NOMO-1 treated with dmso at 0.1 percent for 144 hours (cell line): ENCODE data around the gene TFDP2.
"Not testable (repeated sequence)": the region's sequence is repeated elsewhere in the genome, so short reads cannot be mapped to it uniquely, and the experiment has no call there.

Source experiments
- DNase-seq: peaks from one replicate; lab custom pipeline; 2025; ENCODE audit not compliant: unreplicated experiment; lab: John Stamatoyannopoulos, UW

Gene TFDP2

DNA sequence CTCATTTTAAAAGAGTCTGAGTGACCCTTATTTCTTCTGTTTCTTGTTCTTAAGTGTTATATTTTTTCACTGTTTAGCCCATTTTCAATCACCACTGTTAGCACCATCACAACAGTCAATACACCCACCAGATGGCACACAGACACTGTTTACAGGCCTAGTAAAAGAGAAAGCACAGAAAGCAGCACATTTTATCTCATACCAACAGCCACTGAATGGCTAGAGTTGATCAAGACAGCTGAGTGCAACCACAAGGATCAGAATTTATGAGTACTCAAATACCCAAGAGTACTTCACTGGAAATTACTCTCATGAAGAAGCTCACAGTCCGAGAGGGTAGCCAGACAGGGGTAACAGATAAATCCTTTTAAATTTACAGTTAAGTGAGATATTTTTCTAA, 127.0 kb downstream of the TFDP2 start:
- DNase-seq, result no peak

DNA sequence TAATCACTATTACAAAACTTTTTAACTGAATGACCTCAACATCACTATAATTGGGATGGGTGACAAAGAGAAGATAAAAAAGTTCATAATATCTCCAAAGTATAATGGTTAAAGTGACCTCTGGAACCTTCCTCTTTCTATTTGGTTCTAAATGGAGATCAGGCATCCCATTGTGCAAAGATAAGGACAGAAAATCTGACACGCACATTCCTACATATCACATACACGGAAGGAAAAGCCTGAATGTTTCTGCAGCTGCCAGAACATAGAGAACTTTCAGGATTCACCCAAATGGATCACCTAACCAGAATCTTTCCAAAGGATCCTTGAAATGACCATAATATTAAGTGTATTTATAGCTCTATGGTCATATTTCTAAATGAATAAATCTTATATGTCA, 128.2 kb downstream of the TFDP2 start:
- DNase-seq, result no peak

DNA sequence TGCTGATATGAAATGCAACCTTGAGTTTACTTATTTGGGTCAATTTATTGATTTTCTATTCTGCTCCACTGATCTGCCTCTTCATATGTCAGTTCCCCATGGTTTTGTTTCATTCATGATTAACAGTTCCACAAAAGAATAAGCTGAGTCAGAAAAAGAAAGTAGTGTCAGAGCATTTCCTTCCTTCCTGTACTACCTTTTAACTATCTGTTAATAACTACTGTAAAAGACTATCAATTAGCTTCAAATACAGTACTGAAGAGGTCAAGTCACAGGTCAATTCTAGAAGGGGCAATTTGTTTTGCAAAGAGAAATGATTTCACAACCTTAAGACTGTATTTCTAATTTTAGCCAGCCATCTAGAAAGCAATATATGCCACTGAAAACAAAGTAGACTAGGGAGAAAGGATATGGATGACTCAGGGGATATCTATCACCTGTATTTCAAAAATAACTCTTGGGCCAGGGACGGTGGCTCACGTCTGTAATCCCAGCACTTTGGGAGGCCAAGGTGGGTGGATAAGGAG, 129.5 kb downstream of the TFDP2 start:
- DNase-seq, result no peak

DNA sequence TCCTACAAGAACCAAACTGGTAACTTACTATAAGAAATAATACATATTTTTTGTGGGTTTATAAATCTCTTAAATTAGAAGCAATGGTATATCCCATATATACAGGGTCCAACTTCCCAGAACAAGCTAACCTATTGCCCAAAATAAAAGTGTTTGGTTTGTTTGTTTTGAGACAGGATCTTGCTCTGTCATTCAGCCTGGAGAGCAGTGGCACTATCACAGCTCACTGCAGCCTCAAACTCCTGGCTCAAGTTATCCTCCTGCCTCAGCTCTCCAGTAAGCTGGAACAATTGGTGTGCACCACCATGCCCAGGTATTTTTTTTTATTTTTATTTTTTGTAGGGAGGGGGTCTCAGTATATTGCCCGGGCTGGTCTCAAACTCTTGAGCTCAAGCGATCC, 135.4 kb downstream of the TFDP2 start:
- no peak for DNase-seq

DNA sequence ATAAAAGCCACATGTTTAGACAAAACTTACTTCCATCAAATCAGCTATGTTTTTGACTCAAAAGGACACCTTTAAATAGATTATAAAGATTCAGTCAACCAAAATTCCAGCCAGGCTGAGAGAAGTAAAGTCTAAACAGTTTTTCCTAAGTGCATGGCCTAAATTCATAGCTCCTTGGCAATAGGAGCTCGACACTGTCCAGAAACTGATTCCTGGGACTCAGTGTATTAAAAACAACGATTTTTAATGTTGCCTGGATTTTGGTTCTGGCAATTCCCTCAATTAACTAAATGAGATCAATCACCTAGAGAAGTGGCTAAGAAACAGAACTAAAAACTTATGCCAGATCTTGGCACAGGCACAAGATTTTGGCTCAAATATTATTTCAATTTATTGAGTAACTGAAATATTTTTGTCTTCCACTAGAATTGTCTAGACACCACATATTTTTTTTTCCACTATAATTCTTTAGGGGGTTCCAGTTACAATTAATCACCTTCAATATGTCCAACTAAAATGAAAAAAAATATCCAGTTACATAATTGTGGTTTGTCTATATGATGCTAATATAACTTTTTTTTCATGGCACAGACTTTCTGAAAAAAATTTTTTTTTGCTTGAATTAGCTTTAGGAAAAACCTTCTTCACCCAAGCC, 135.9 kb downstream of the TFDP2 start:
- no peak for DNase-seq

DNA sequence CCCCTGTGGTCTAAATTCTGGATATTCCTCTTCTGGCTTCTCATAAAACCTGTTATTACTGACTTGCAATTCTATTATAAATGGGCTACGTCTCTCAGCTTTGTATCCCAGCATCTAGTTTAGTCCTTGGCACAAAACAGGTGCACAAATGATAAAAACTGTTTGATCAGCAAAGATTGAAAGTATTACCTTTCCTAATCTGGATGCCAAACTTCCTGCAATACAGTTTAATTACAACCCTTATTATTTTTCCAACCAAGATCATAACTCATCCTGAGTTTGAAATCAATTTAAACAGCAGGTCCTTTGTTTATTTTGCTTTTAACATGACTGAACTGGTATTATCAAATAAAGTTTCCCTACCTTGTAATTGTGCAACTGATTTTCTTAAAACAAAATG, 140.3 kb downstream of the TFDP2 start:
- DNase-seq, result no peak

DNA sequence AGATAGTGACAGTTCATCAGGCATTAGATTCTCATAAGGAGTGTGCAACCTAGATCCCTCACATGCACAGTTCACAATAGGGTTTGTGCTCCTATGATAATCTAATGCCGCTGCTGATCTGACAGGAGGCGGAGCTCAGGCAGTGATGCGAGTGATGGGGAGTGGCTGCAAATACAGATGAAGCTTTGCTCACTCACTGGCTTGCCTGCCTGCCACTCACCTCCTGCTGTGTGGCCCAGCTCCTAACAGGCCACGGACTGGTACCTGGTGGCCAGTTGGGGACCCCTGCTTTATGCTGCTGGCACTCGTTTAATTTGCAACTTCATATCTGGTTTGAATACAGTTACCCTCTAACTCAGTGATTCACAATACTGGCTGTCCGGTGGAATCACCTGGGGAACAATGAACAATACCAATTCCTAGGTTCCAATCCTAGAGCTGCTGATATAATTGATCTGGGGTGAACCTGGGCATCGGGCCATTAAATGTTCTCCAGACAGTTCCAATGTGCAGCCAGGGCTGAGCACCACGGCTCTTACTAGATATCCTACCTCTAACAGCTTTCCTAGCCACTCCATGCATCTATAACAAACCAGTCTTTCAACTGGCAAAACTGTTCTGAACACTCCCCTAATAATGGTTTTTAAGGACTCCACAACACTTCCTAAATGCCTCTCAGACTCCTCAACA, 141.5 kb downstream of the TFDP2 start:
- no peak for DNase-seq

DNA sequence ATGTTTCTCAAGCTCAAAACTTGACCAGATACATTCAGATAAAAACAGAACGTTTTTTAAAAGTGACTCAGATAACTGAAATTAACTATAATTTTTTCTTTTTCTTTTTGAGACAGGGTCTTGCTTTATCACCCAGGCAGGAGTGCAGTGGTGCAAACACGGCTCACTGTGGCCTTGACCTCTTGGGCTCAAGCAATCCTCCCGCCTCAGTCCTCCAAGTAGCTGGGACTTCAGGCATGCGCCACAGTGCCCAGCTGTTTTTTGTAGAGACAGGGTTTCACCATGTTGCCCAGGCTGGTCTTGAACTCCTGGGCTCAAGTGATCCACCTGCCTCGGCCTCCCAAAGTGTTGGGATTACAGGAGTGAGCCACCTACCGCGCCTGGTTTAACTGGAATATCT, 144.4 kb downstream of the TFDP2 start:
- DNase-seq, result not testable (repeated sequence)

DNA sequence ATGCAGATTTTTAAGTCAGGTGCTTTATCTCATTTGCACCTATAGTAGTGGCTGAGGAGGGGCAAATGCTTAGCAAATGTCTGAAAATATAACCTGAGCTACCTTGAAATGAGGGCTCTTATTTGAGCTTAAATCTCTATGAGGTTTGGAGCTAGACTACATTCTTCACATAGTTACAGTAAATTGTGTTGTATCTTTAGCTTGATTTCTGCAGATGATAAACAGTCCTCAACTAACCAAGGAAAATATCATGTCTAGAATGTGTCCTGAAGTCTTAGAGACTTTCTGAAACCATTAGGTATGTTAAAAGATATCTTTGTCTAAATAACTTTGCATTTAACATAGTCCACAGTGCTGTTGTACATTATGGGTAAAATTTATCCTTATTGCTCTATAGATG, 145.3 kb downstream of the TFDP2 start:
- no peak for DNase-seq

DNA sequence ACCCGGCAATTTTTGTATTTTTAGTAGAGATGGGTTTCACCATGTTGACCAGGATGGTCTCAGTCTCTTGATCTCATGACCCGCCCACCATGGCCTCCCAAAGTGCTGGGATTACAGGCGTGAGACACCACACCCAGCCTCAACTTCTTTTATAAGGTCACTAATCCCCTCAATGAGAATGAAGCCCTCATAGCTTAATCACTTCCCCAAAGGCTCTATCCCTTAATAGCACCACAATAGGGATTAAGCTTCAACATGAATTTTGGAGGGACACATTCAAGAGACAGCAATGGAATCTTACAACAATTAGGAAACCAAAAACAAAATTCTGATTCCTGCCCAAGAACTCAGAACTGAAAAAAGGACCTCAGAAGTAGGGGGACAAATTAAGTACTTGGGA, 146.1 kb downstream of the TFDP2 start:
- no peak for DNase-seq

DNA sequence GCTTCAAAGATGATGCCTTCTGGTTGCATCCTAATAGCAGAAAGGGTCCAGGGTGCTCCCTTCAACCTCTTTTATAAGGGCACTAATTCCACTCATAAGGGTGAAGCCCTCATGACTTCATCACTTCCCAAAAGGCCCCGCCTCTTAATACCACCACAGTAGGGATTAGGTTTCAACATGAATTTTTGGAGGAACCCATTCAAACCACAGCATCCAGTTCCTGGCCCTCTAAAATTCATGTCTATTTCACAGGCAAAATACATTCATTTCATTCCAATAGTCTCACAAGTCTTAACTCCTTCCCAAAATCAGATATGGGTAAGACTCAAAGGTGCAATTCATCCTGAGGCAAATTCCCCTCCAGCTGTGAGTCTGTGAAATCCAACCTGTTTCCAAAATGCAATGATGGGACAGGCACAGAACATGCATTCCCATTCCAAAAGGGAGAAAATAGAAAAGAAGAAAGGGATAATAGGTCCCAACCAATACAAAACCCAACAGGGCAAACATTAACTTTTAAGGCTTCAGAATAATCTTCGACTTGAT, 148.9 kb downstream of the TFDP2 start:
- no peak for DNase-seq

DNA sequence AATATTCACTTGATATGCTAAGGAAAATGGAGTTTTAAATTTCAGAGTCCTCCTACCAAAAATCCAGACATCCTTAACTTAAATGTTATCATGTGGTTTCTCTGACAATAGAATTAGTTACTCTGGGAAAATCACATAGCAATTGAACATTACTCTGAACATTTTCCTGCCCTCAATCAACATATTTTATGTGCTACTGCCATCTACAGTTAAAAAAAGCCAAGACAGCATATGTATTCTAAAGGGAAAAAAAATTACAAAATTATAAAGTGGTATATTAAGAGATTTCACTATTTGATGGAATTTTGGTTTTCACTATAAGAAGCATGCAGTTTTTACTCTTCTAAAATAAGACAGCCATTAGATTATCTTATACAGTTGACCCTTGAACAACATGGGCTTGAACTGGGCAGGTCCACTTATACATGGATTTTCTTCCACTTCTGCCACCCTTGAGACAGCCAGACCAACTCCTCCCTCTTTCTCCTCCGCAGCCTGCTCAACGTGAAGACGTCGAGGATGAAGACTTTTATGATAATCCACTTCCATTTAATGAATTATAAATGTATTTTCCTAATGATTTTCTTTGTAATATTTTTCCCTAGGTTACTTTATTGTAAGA, 150.6 kb downstream of the TFDP2 start:
- DNase-seq, result no peak

DNA sequence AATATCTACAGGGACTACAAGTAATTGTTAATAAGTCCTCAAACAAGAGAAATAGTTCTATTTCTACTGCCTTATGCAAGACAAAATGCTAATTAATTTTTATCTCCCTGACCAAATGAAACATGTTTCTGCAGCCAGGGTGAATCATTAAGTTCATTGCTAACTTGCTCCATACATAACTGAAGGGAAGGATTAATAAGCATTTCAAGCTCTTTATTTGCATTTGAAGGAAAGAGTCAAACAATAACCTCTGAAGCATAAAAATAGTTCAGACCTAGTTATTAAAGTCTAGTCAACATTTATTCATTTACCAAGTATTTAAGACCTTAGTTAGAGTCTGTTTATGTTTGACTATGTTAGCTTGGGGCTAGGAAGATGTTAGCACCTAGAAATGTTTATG, 152.9 kb downstream of the TFDP2 start:
- no peak for DNase-seq

DNA sequence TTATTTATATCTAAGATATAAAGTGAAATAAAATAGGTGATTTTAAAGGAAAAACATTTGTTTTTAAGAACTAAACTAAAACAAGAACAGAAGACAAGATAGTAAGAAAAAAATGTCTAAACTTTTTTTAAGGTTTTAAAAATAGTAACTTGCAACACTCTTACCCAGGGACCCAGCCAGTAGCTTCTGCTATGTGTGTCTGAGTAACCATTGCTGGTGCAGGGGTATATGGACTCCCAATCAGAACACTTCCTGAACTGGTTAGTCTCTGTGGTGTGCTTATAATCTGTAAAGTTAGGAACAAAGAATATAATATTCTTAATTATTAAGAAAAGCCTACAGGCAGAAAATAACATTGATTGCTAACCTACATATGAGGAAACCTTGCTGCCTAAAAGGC, 154.5 kb downstream of the TFDP2 start:
- DNase-seq, result no peak

DNA sequence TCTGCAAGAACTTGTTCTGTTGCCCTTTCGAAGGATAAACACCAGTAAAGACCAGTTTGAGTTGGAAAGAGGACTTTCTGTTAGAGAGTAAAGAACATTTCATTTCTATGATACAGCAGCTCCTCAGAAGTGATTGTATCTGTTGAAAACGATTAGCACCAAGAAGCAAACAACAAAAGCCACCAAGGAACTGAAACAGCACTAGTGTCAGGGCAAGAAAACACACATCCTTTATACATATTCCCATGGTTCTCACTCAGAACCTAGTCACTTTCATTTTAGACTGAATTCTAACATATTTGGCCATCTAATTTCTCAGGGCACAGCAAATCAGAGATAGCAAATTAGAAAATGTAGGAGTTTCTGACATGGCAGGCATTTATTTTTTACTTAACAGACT, 156.8 kb downstream of the TFDP2 start:
- no peak for DNase-seq

DNA sequence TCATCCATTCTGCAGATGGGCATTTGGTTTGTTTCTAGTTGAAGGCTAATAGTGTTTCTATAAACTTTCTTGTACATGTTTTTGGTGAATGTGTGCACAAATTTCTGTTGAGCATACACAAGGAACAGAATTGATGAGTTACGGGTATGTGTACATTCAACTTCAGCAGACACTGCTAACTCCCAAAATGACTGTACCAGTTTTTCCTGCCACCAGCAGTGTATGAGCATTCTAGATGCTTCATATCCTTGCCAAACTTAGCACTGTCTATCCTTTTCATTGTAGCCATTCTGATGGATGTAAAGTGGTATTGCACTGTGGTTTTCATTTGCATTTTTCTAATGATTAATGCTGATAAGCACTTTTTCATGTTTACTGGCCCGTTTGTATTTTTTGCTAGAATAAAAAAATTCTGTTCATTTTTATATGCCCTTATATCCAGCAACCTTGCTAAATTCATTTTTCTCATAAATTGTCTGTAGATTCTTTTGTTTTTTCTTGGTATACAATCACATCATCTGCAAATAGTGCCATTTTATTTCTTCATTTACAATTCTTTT, 162.7 kb downstream of the TFDP2 start:
- DNase-seq, result no peak

DNA sequence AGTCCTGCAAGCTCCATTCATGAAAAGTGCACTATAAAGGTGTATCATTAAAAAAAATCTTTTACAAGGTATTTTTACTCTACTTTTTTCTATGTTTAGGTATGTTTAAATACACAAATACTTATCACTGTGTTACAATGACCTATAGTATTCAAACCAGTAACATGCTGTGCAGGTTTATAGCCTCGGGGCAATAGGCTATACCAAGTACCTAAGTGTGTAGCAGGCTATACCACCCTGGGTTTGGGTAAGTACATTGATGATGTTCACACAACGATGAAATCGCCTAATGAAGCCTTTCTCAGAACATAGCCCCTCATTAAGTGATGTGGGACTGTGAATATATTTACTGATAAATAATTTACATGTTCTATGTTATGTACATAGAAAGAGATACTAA, 168.3 kb downstream of the TFDP2 start:
- no peak for DNase-seq

DNA sequence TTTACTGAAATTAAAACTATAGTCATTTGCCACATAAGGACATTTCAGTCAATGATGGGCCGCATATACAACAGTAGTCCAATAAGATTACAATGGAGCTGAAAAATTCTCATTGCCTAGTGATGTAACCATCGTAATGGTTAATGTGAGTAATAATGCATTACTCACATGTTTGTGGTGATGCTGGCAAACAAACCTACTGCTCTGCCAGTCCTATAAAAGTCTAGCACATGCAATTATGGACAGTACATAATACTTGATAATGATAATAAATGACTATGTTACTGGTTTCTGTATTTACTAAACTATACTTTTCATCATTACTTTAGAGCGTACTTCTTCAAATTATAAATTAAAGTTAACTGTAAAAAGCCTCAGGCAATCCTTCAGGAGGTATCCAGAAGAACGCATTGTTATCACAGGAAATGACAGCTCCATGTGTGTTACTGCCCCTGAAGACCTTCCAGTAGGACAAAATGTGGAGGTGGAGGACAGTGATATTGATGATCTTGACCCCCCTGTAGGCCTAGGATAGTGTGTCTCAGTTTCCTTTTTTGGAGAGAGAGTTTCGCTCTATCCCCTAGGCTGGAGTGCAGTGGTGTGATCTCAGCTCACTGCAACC, 170.2 kb downstream of the TFDP2 start:
- no peak for DNase-seq

DNA sequence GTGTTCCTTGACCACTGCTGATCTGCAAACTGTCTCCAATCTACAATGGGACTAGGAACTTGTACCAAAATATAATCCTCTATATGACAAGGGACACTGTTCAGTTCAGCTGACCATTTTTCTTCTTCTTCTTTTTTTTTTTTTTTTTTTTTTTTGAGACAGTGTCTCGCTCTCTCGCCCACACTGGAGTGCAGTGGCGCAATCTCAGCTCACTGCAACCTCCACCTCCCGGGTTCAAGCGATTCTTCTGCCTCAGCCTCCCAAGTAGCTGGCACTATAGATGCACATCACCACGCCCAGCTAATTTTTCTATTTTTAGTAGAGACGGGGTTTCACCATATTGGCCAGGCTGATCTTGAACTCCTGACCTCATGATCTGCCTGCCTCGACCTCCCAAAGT, 174.6 kb downstream of the TFDP2 start:
- DNase-seq, result not testable (repeated sequence)

DNA sequence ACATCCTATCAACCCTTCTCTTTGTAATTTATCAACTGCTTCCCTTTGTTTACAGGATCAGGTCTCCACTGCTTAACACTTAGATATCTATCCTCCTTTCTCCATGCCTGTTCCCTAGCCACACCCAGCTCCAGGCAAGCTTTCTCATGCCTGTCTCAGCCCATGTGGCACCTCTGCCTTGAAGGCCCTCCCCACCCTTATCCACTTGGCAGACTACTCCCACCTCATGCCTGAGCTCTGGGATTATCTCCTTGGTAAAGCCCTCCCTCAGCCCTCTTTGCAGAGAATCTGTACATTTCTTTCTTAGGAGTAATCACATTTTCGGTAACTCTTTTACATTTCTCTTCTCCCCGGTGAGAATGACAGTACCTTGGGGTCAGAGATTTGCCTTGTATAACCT, 176.9 kb downstream of the TFDP2 start:
- DNase-seq, result no peak

DNA sequence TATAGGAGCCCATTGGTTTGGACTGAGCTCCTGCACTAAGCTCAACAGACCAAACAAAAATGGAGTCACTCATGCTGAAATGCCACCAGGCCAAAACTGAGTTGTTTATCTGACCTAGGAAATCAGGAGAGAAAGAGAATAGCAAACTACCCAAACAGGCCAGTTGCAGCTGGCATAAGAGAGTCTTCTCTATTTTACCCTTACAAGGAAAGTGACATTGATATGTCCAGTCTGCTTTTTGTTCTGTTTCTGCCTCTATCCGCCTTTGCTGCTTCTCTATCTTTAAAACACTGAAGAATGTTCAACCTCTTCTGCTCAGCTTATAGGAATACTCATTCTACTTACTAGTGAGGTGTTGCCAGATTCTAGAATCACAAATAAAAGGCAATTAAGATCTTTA, 177.8 kb downstream of the TFDP2 start:
- DNase-seq, result no peak
